Measurements from ENCODE around the gene WWTR1. TPM values are rescaled to one million over a fixed set of nuclear protein-coding genes. Genes with fewer than 3 reads are reported as not detected.
A peak's percentile ranks its signal among the peaks of the same experiment; 100 is the strongest.

WWTR1 gene
- total and polyA plus RNA-seq, 4 donors = 93.5 to 225 (median 131) TPM

DNA sequence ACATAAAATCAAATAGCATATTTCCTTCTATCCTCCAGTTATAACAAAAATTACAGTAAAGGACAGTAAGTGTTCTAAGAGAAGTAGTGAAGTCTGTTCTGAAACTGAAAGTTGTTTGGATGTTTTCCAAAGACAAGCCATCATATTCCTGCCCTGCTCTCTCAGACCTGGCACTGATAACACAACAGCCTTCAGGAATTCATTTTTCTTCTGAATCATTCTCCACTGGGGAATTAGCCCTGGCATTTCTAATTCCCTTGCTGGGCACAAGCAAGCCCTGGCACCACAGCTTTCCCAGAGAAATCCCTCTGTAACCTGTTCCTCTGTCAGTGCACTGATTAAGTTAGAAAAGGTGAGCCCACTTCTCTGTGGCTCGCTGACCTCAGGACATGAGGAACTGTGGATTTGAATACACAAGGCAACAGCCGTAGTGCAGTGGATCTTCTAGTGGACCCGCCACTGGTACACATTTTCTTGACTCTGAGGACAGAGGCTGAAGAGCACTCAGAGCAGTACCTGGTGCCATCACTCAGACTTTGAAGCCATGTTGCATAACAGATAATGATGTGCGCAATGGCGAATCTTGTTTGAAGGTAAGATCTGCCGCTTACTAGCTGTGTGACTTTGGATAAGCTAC, 61.6 kb downstream of the WWTR1 start:
- Histone ChIP-seq H3K9me3 (ENCODE audit: control insufficient read depth, low read length) (no peaks in the 10 kb centered on the region), H3K4me3 (ENCODE audit: low read length in 2 of 2) (no peak overlapping the region), H3K27me3 (ENCODE audit: control insufficient read depth in 1 of 2, insufficient read depth in 2 of 2, low read length in 1 of 2) (no peaks in the 10 kb centered on the region), H3K4me1 (ENCODE audit: control insufficient read depth in 1 of 2, insufficient read depth in 2 of 2, low read length in 2 of 2) (peaks cover 8 to 13% of the 10 kb centered on the region in 2 donors), H3K36me3 (ENCODE audit: control insufficient read depth in 1 of 2, insufficient read depth in 2 of 2, low read length in 1 of 2) (no peaks in the 10 kb centered on the region), H3K27ac (ENCODE audit: low read depth in 1 of 2, low read length in 2 of 2) (peak overlapping the region; percentile 21 to 96)
- intact Hi-C loops (cut with DNase I) = loop anchor here in 1 of 2 donors (2.0 kb wide), 1 partner anchor 61 kb away; no protein-coding TSS in a partner anchor
- DNase-seq (no peak), ATAC-seq (ENCODE audit: low FRiP score) (peak; percentile 19)
- WGBS, 2 donors = 41 to 47% methylated on average over 6 of the region's 6 CpGs

DNA sequence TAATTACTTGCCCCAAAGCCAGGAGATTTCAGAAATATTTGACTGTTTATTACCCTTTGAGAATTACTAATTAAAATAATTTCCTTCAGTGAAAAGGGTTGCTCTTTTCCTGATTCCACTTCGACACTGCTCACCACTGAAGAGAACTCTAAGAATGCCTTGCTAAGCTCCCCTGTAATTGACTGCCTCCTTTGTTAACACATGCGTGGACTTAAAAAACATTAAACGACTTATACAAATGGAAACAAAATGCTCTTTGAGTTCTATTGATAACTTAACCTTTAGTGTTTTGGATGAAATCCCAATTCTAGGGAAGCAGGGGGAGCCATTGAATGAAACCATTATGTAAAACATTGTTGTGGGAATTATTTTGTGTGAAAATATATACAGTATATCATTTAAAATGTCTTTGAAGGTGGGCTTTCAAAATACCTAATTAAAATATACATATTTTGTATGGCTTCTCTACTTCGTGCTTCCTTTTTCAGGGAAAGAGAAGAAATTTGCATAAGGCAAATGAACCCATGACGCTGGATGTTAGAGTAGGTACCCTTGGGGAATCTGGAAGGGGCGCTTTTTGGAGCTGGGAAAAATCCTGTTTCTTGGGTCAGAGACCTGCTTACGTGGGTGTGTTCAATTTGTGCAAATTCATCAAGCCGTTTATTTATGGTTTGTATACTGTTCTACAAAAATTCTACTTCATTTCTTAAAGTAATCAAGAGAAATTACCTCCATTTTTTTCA, 64.2 kb downstream of the WWTR1 start:
- H3K9me3 ChIP-seq (ENCODE audit: control insufficient read depth, low read length) = no peaks in the 10 kb centered on the region
- H3K4me3 ChIP-seq (ENCODE audit: low read length in 2 of 2) = no peak overlapping the region
- no peak overlapping the region for H3K27ac ChIP-seq (ENCODE audit: low read depth in 1 of 2, low read length in 2 of 2)
- peaks cover 10 to 22% of the 10 kb centered on the region in 2 donors for H3K4me1 ChIP-seq (ENCODE audit: control insufficient read depth in 1 of 2, insufficient read depth in 2 of 2, low read length in 2 of 2)
- ATAC-seq (ENCODE audit: low FRiP score) (no peak), DNase-seq (no peak)
- H3K27me3 ChIP-seq (ENCODE audit: control insufficient read depth in 1 of 2, insufficient read depth in 2 of 2, low read length in 1 of 2) = no peaks in the 10 kb centered on the region
- no peaks in the 10 kb centered on the region for H3K36me3 ChIP-seq (ENCODE audit: control insufficient read depth in 1 of 2, insufficient read depth in 2 of 2, low read length in 1 of 2)
- intact Hi-C loops (cut with DNase I) = no loop called here
- 82 to 83% methylated on average over 8 of the region's 8 CpGs for WGBS, 2 donors

- H3K27ac ChIP-seq (ENCODE audit: low read depth in 1 of 2, low read length in 2 of 2) = peak overlapping the region in 1 of 2 donors; percentile 78
- ATAC-seq (ENCODE audit: low FRiP score) = peak; percentile 65
Observed at GRCh38 chr3:149592758-149593240, 65.0 kb downstream of the WWTR1 start.

GRCh38 chr3:149590691-149591441, 67.0 kb downstream of the WWTR1 start:
- intact Hi-C loops (cut with DNase I) = no loop called here
- H3K9me3 ChIP-seq (ENCODE audit: control insufficient read depth, low read length) = no peaks in the 10 kb centered on the region
- peaks cover 6 to 14% of the 10 kb centered on the region in 2 donors for H3K4me1 ChIP-seq (ENCODE audit: control insufficient read depth in 1 of 2, insufficient read depth in 2 of 2, low read length in 2 of 2)
- WGBS, 2 donors = 9 to 16% methylated on average over 4 of the region's 4 CpGs
- peak overlapping the region in 1 of 2 donors; percentile 61 for H3K27ac ChIP-seq (ENCODE audit: low read depth in 1 of 2, low read length in 2 of 2)
- no peak for DNase-seq
- H3K27me3 ChIP-seq (ENCODE audit: control insufficient read depth in 1 of 2, insufficient read depth in 2 of 2, low read length in 1 of 2) = no peaks in the 10 kb centered on the region
- no peak overlapping the region for H3K4me3 ChIP-seq (ENCODE audit: low read length in 2 of 2)
- peak; percentile 33 for ATAC-seq (ENCODE audit: low FRiP score)
- H3K36me3 ChIP-seq (ENCODE audit: control insufficient read depth in 1 of 2, insufficient read depth in 2 of 2, low read length in 1 of 2) = no peaks in the 10 kb centered on the region

More at GRCh38 chr3:149592758-149593240, 65.0 kb downstream of the WWTR1 start:
- Histone ChIP-seq H3K9me3 (ENCODE audit: control insufficient read depth, low read length) (no peaks in the 10 kb centered on the region), H3K4me3 (ENCODE audit: low read length in 2 of 2) (no peak overlapping the region), H3K4me1 (ENCODE audit: control insufficient read depth in 1 of 2, insufficient read depth in 2 of 2, low read length in 2 of 2) (peaks cover 10 to 16% of the 10 kb centered on the region in 2 donors), H3K36me3 (ENCODE audit: control insufficient read depth in 1 of 2, insufficient read depth in 2 of 2, low read length in 1 of 2) (no peaks in the 10 kb centered on the region), H3K27me3 (ENCODE audit: control insufficient read depth in 1 of 2, insufficient read depth in 2 of 2, low read length in 1 of 2) (no peaks in the 10 kb centered on the region)
- intact Hi-C loops (cut with DNase I) = no loop called here
- WGBS, 2 donors = 7 to 8% methylated on average over 9 of the region's 9 CpGs
- no peak for DNase-seq

GRCh38 chr3:149589332-149589731, 68.5 kb downstream of the WWTR1 start:
- ATAC-seq (ENCODE audit: low FRiP score) (no peak), DNase-seq (no peak)
- Histone ChIP-seq H3K4me3 (ENCODE audit: low read length in 2 of 2) (no peak overlapping the region), H3K9me3 (ENCODE audit: control insufficient read depth, low read length) (no peaks in the 10 kb centered on the region), H3K27ac (ENCODE audit: low read depth in 1 of 2, low read length in 2 of 2) (no peak overlapping the region), H3K36me3 (ENCODE audit: control insufficient read depth in 1 of 2, insufficient read depth in 2 of 2, low read length in 1 of 2) (no peaks in the 10 kb centered on the region), H3K27me3 (ENCODE audit: control insufficient read depth in 1 of 2, insufficient read depth in 2 of 2, low read length in 1 of 2) (no peaks in the 10 kb centered on the region), H3K4me1 (ENCODE audit: control insufficient read depth in 1 of 2, insufficient read depth in 2 of 2, low read length in 2 of 2) (peaks cover 6 to 13% of the 10 kb centered on the region in 2 donors)
- WGBS, 2 donors = 45% methylated on average over 4 of the region's 4 CpGs
- intact Hi-C loops (cut with DNase I) = no loop called here

- Histone ChIP-seq H3K36me3 (ENCODE audit: control insufficient read depth in 1 of 2, insufficient read depth in 2 of 2, low read length in 1 of 2) (no peaks in the 10 kb centered on the region), H3K9me3 (ENCODE audit: control insufficient read depth, low read length) (no peaks in the 10 kb centered on the region), H3K4me1 (ENCODE audit: control insufficient read depth in 1 of 2, insufficient read depth in 2 of 2, low read length in 2 of 2) (peaks cover 6 to 18% of the 10 kb centered on the region in 2 donors), H3K27ac (ENCODE audit: low read depth in 1 of 2, low read length in 2 of 2) (no peak overlapping the region), H3K4me3 (ENCODE audit: low read length in 2 of 2) (no peak overlapping the region), H3K27me3 (ENCODE audit: control insufficient read depth in 1 of 2, insufficient read depth in 2 of 2, low read length in 1 of 2) (no peaks in the 10 kb centered on the region)
- 61 to 69% methylated on average over 4 of the region's 4 CpGs for WGBS, 2 donors
- no peak for DNase-seq
- intact Hi-C loops (cut with DNase I) = no loop called here
- no peak for ATAC-seq (ENCODE audit: low FRiP score)
Observed at GRCh38 chr3:149588909-149589308, 68.9 kb downstream of the WWTR1 start.

DNA sequence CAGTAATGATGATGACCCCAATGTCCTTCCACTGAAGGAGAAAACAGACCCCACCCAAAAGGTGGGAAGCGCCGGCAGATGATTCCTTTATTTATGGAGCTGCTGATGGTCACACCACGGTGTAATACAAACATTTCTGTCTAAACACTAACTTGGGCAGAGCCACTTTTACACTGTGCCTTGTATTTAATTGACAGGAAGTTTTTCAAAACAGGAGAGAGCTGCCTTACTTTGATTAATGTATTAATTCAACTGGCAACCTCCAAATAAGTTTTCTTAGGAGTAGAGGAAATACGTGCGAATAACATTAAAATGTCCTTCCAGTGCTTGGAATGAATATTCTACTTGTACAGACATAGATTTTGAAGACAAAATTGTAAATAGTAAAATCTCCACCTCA, 70.4 kb downstream of the WWTR1 start:
- H3K27me3 ChIP-seq (ENCODE audit: control insufficient read depth in 1 of 2, insufficient read depth in 2 of 2, low read length in 1 of 2) = no peaks in the 10 kb centered on the region
- peaks cover 4 to 24% of the 10 kb centered on the region in 2 donors for H3K4me1 ChIP-seq (ENCODE audit: control insufficient read depth in 1 of 2, insufficient read depth in 2 of 2, low read length in 2 of 2)
- 47 to 58% methylated on average over 5 of the region's 5 CpGs for WGBS, 2 donors
- H3K36me3 ChIP-seq (ENCODE audit: control insufficient read depth in 1 of 2, insufficient read depth in 2 of 2, low read length in 1 of 2) = no peaks in the 10 kb centered on the region
- H3K9me3 ChIP-seq (ENCODE audit: control insufficient read depth, low read length) = no peaks in the 10 kb centered on the region
- intact Hi-C loops (cut with DNase I) = no loop called here
- DNase-seq (no peak), ATAC-seq (ENCODE audit: low FRiP score) (no peak)
- no peak overlapping the region for H3K27ac ChIP-seq (ENCODE audit: low read depth in 1 of 2, low read length in 2 of 2)
- no peak overlapping the region for H3K4me3 ChIP-seq (ENCODE audit: low read length in 2 of 2)

DNA sequence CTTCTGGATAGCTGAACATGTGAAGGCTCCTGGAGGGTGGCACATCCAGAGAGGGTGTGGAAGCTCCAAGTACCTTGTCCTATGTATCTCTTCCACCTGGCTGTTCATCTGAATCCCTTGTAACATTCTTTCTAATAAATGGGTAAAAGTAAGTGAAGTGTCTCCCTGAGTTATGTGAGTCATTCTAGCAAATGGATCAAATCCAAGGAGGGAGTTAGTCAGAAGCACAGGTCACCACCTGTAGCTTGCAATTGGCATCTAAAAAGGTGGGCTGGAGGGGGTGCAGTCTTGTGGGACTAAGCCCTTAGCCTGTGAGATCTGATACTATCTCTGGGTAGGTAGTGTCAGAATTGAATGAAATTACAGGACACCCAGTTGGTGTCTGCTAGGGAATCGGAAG, 71.0 kb downstream of the WWTR1 start:
- 79 to 80% methylated on average over 1 of the region's 1 CpG for WGBS, 2 donors
- ATAC-seq (ENCODE audit: low FRiP score) (no peak), DNase-seq (no peak)

More for the DNA sequence above, 71.0 kb downstream of the WWTR1 start:
- intact Hi-C loops (cut with DNase I) = no loop called here
- Histone ChIP-seq H3K4me3 (ENCODE audit: low read length in 2 of 2) (no peak overlapping the region), H3K27ac (ENCODE audit: low read depth in 1 of 2, low read length in 2 of 2) (peak overlapping the region in 1 of 2 donors; percentile 17), H3K36me3 (ENCODE audit: control insufficient read depth in 1 of 2, insufficient read depth in 2 of 2, low read length in 1 of 2) (no peaks in the 10 kb centered on the region), H3K4me1 (ENCODE audit: control insufficient read depth in 1 of 2, insufficient read depth in 2 of 2, low read length in 2 of 2) (peaks cover 4 to 24% of the 10 kb centered on the region in 2 donors), H3K9me3 (ENCODE audit: control insufficient read depth, low read length) (no peaks in the 10 kb centered on the region), H3K27me3 (ENCODE audit: control insufficient read depth in 1 of 2, insufficient read depth in 2 of 2, low read length in 1 of 2) (no peaks in the 10 kb centered on the region)

Data from aorta (tissue), 5 donors.